Endothelial cell (in vitro differentiated cells): ENCODE measurements around the gene MYLIP. TPM values are rescaled to one million over a fixed set of nuclear protein-coding genes. Genes with fewer than 3 reads are reported as not detected.
A peak's percentile ranks its signal among the peaks of the same experiment; 100 is the strongest.

Experiments used
- DNase-seq: peaks from one replicate; pipeline ENCODE4 v3.0.0; 2021; ENCODE audit warnings: low spot score
- H3K27ac Mint-ChIP-seq: one replicate; pipeline ENCODE4 v1.8.0; 2021; ENCODE audit warnings: mixed read lengths, inconsistent platforms; ENCODE audit not compliant: unreplicated experiment
- H3K27me3 Mint-ChIP-seq: one replicate; pipeline ENCODE4 v1.8.0; 2021; ENCODE audit warnings: mild to moderate bottlenecking, moderate library complexity, mixed read lengths, inconsistent platforms; ENCODE audit not compliant: unreplicated experiment
- H3K36me3 Mint-ChIP-seq: one replicate; pipeline ENCODE4 v1.8.0; 2021; ENCODE audit warnings: mild to moderate bottlenecking, low read depth, mixed read lengths, inconsistent platforms; ENCODE audit not compliant: unreplicated experiment
- H3K4me1 Mint-ChIP-seq: one replicate; pipeline ENCODE4 v1.8.0; 2021; ENCODE audit warnings: mild to moderate bottlenecking, mixed read lengths, inconsistent platforms; ENCODE audit not compliant: unreplicated experiment
- H3K4me3 Mint-ChIP-seq: one replicate; pipeline ENCODE4 v1.8.0; 2021; ENCODE audit warnings: mild to moderate bottlenecking, mixed read lengths, inconsistent platforms; ENCODE audit not compliant: unreplicated experiment
- H3K9me3 Mint-ChIP-seq: one replicate; pipeline ENCODE4 v1.8.0; 2021; ENCODE audit warnings: mixed read lengths, inconsistent platforms; ENCODE audit not compliant: unreplicated experiment
- CTCF ChIP-seq: fragments of 200-600 bp; sonication (generic); IDR thresholded peaks from one replicate; pipeline ENCODE4 v1.5.0; 2021; ENCODE audit warnings: antibody characterized with exemption; ENCODE audit not compliant: unreplicated experiment
- total RNA-seq: library from RNA; stranded (reverse); fragmentation: NEBNext Ultra II Directional; extraction: Animal tissue kit (Norgen Biotek cat#: 25700); gene quantifications from one replicate; pipeline ENCODE4 v1.2.1, GENCODE V29; 2021; ENCODE audit not compliant: unreplicated experiment

The MYLIP gene
- total RNA-seq, 1 donor from 2014 or later: 30.1 TPM

GRCh38 chr6:16126861-16127260, 2.0 kb upstream of the MYLIP start:
- TF ChIP-seq CTCF: no peak
- Mint-ChIP-seq H3K4me3 (no peak overlapping the region), H3K27me3 (peaks cover 8% of the 10 kb centered on the region), H3K27ac (no peak overlapping the region), H3K36me3 (no peaks in the 10 kb centered on the region), H3K4me1 (peaks cover 7% of the 10 kb centered on the region), H3K9me3 (no peaks in the 10 kb centered on the region)
- no peak for DNase-seq

DNA sequence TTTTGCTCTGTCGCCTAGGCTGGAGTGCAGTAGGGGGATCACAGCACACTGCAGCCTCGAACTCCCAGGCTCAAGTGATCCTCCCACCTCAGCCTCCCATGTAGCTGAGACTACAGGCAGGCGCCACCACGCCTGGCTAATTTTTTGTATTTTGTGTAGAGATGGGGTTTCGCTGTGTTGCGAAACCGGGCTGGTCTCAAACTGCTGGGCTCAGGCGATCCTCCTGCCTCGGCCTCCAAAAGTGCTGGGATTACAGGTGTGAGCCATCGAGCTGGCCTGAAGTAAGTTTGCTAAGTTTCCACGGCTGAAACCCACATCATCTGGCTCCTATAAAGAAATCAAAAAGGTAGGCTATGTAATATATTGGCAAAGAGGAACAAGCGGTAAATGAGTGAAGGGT, 1.4 kb upstream of the MYLIP start:
- DNase-seq: no peak
- Mint-ChIP-seq H3K36me3 (no peaks in the 10 kb centered on the region), H3K27ac (no peak overlapping the region), H3K4me1 (peaks cover 7% of the 10 kb centered on the region), H3K27me3 (peaks cover 8% of the 10 kb centered on the region), H3K4me3 (peak overlapping the region; percentile 85), H3K9me3 (no peaks in the 10 kb centered on the region)
- no peak for TF ChIP-seq CTCF

GRCh38 chr6:16129623-16130401, 926 bp downstream of the MYLIP start:
- H3K4me1 Mint-ChIP-seq: peaks cover 24% of the 10 kb centered on the region
- H3K27me3 Mint-ChIP-seq: peaks cover 8% of the 10 kb centered on the region
- peak; percentile 20 for TF ChIP-seq CTCF
- no peaks in the 10 kb centered on the region for H3K36me3 Mint-ChIP-seq
- H3K9me3 Mint-ChIP-seq: no peaks in the 10 kb centered on the region
- peak; percentile 11 for DNase-seq
- H3K27ac Mint-ChIP-seq: peak overlapping the region; percentile 94
- H3K4me3 Mint-ChIP-seq: peak overlapping the region; percentile 100

- DNase-seq: no peak
- peaks cover 31% of the 10 kb centered on the region for H3K4me1 Mint-ChIP-seq
- H3K27me3 Mint-ChIP-seq: peaks cover 8% of the 10 kb centered on the region
- H3K27ac Mint-ChIP-seq: peak overlapping the region; percentile 94
- H3K9me3 Mint-ChIP-seq: no peaks in the 10 kb centered on the region
- no peak for TF ChIP-seq CTCF
- peak overlapping the region; percentile 100 for H3K4me3 Mint-ChIP-seq
- no peaks in the 10 kb centered on the region for H3K36me3 Mint-ChIP-seq
Observed at GRCh38 chr6:16130437-16130891, 1.6 kb downstream of the MYLIP start.

- Mint-ChIP-seq H3K4me1 (peaks cover 31% of the 10 kb centered on the region), H3K9me3 (no peaks in the 10 kb centered on the region), H3K4me3 (peak overlapping the region; percentile 100), H3K27me3 (peaks cover 8% of the 10 kb centered on the region), H3K36me3 (no peaks in the 10 kb centered on the region), H3K27ac (peak overlapping the region; percentile 94)
- no peak for TF ChIP-seq CTCF
- peak; percentile 36 for DNase-seq
Observed at GRCh38 chr6:16130932-16131387, 2.1 kb downstream of the MYLIP start.
